GM23338 (cell line): ENCODE measurements around the gene SMG6. TPM values are rescaled to one million over a fixed set of nuclear protein-coding genes. Genes with fewer than 3 reads are reported as not detected.

Experiments
- ATAC-seq: fragments of 200-7000 bp; cut with Tn5 transposase; 3 replicates; pipeline ENCODE4 v1.9.1; 2020
- DNase-seq: peaks from one replicate; pipeline ENCODE4 v3.0.0-alpha.2; 2015; ENCODE audit warnings: low spot score
- H2AFZ ChIP-seq: fragments of 200-600 bp; sonication (generic); 2 replicates; pipeline ENCODE4 v1.8.0; 2016; ENCODE audit warnings: antibody characterized with exemption, mild to moderate bottlenecking, moderate library complexity
- H3F3A ChIP-seq: fragments of 200-600 bp; sonication (generic); replicated peaks from 2 replicates; pipeline ENCODE4 v1.8.0; 2017; ENCODE audit warnings: antibody characterized with exemption, mixed run types, low read depth
- H3K27ac ChIP-seq: fragments of 200-600 bp; sonication (generic); 2 replicates; pipeline ENCODE4 v1.6.1; 2016; ENCODE audit warnings: low read depth
- H3K27me3 ChIP-seq: fragments of 200-600 bp; sonication (generic); 2 replicates; pipeline ENCODE4 v1.8.0; 2016; ENCODE audit warnings: mild to moderate bottlenecking, mixed run types, moderate library complexity; ENCODE audit not compliant: insufficient read depth
- H3K36me3 ChIP-seq: fragments of 200-600 bp; sonication (generic); 2 replicates; pipeline ENCODE4 v1.8.0; 2016; ENCODE audit warnings: mild to moderate bottlenecking; ENCODE audit not compliant: insufficient read depth
- H3K4me1 ChIP-seq: fragments of 200-600 bp; sonication (generic); 2 replicates; pipeline ENCODE4 v1.8.0; 2016; ENCODE audit warnings: mild to moderate bottlenecking, moderate library complexity; ENCODE audit not compliant: insufficient read depth
- H3K4me2 ChIP-seq: fragments of 200-600 bp; sonication (generic); 2 replicates; pipeline ENCODE4 v1.7.1; 2017; ENCODE audit warnings: mixed run types
- H3K4me3 ChIP-seq: fragments of 200-600 bp; sonication (generic); 2 replicates; pipeline ENCODE4 v1.6.1; 2016; ENCODE audit warnings: mixed run types
- H3K79me2 ChIP-seq: fragments of 200-600 bp; sonication (generic); replicated peaks from 2 replicates; pipeline ENCODE4 v1.8.0; 2017; ENCODE audit warnings: mild to moderate bottlenecking; ENCODE audit not compliant: insufficient read depth
- H3K9me2 ChIP-seq: fragments of 200-600 bp; sonication (generic); 2 replicates; pipeline ENCODE4 v1.8.0; 2017; ENCODE audit not compliant: insufficient read depth
- H4K20me1 ChIP-seq: fragments of 200-600 bp; sonication (generic); replicated peaks from 2 replicates; pipeline ENCODE4 v1.8.0; 2017; ENCODE audit warnings: mild to moderate bottlenecking; ENCODE audit not compliant: insufficient read depth
- H3K27ac Mint-ChIP-seq: 2 replicates; pipeline ENCODE4 v1.8.0; 2020; ENCODE audit warnings: inconsistent platforms, mild to moderate bottlenecking, moderate library complexity, mixed read lengths
- H3K27me3 Mint-ChIP-seq: 3 replicates; pipeline ENCODE4 v1.8.0; 2022; ENCODE audit warnings: low read depth, mild to moderate bottlenecking, moderate library complexity, mixed read lengths, inconsistent platforms; ENCODE audit not compliant: insufficient read depth, poor library complexity
- H3K36me3 Mint-ChIP-seq: 3 replicates; pipeline ENCODE4 v1.8.0; 2021; ENCODE audit warnings: low read depth, mild to moderate bottlenecking, inconsistent platforms, moderate library complexity, mixed read lengths
- H3K4me1 Mint-ChIP-seq: 3 replicates; pipeline ENCODE4 v1.8.0; 2020; ENCODE audit warnings: mild to moderate bottlenecking, inconsistent platforms, mixed read lengths
- H3K4me3 Mint-ChIP-seq: 3 replicates; pipeline ENCODE4 v1.8.0; 2021; ENCODE audit warnings: moderate library complexity, mild to moderate bottlenecking, inconsistent platforms, mixed read lengths
- H3K9me3 Mint-ChIP-seq: 3 replicates; pipeline ENCODE4 v1.8.0; 2020; ENCODE audit warnings: moderate library complexity, mild to moderate bottlenecking, inconsistent platforms, mixed read lengths
- CTCF ChIP-seq, 2 experiments: fragments of 200-600 bp in 1 of 2; sonication (generic) in 1 of 2; conservative IDR thresholded peaks; 2 replicates each; pipeline versions ENCODE4 v1.5.1 to v1.6.1; 2016 to 2017; ENCODE audit warnings: antibody characterized with exemption in 2 of 2, low read depth in 2 of 2, mild to moderate bottlenecking in 2 of 2, moderate library complexity in 1 of 2
- JUNB ChIP-seq: IDR thresholded peaks from one replicate; pipeline ENCODE4 v1.6.1; 2016; ENCODE audit warnings: antibody characterized with exemption; ENCODE audit not compliant: unreplicated experiment
- REST ChIP-seq: IDR thresholded peaks from one replicate; pipeline ENCODE4 v1.6.1; 2018; ENCODE audit warnings: antibody characterized with exemption; ENCODE audit not compliant: unreplicated experiment
- STAT1 ChIP-seq: IDR thresholded peaks from one replicate; pipeline ENCODE4 v1.6.1; 2016; ENCODE audit warnings: antibody characterized with exemption; ENCODE audit not compliant: unreplicated experiment
- ZNF114 ChIP-seq: fragments of 250-450 bp; sonication (Bioruptor Pico); IDR thresholded peaks from 2 replicates; pipeline ENCODE4 v1.5.0; 2020; ENCODE audit warnings: mild to moderate bottlenecking, moderate library complexity
- polyA plus RNA-seq: library from polyadenylated mRNA; unstranded; fragments of >200 nt; fragmentation: Nextera tagmentation; extraction: Ambion mirVana; gene quantifications from 2 replicates; pipeline ENCODE4 v1.2.1, GENCODE V29; 2016
- total RNA-seq: library from RNA; depleted of rRNA; stranded (reverse); fragments of >200 nt; shearing (Covaris generic); gene quantifications from 2 replicates; pipeline ENCODE4 v1.2.3, GENCODE V29; 2014

Gene SMG6
- total and polyA plus RNA-seq, 2 experiments from 2014 or later: 10.4 to 43.1 TPM

GRCh38 chr17:2289878-2290478 is 13.6 kb downstream of the SMG6 start:
- Mint-ChIP-seq H3K9me3 (no peaks in the 10 kb centered on the region), H3K27ac (no peak overlapping the region), H3K27me3 (peaks cover 1% of the 10 kb centered on the region), H3K4me1 (no peaks in the 10 kb centered on the region), H3K4me3 (no peak overlapping the region), H3K36me3 (peaks cover 55% of the 10 kb centered on the region)
- ATAC-seq: no peak
- no peaks in the 10 kb centered on the region for H3K9me2 ChIP-seq
- H3K4me2 ChIP-seq: no peak overlapping the region
- no peak overlapping the region for H2AFZ ChIP-seq
- TF ChIP-seq JUNB: no peak
- TF ChIP-seq REST: no peak
- no peak for TF ChIP-seq STAT1
- no peak overlapping the region for H3K27ac ChIP-seq
- peaks cover 11% of the 10 kb centered on the region for H3K79me2 ChIP-seq
- H3K4me1 ChIP-seq: no peaks in the 10 kb centered on the region
- peaks cover 8% of the 10 kb centered on the region for H4K20me1 ChIP-seq
- DNase-seq: no peak
- H3F3A ChIP-seq: 0 out of 2 replicates have a peak, but pooled peaks cover 5% of the 10 kb centered on the region
- H3K27me3 ChIP-seq: no peaks in the 10 kb centered on the region
- H3K4me3 ChIP-seq: no peak overlapping the region
- H3K36me3 ChIP-seq: peaks cover 28% of the 10 kb centered on the region

GRCh38 chr17:2283302-2283701 is 20.3 kb downstream of the SMG6 start:
- Histone ChIP-seq H3K79me2 (no peaks in the 10 kb centered on the region), H3K27me3 (no peaks in the 10 kb centered on the region), H3K27ac (no peak overlapping the region), H3F3A (peaks cover 20% of the 10 kb centered on the region; the same call in 1 of the 2 replicates), H3K4me3 (no peak overlapping the region), H4K20me1 (peaks cover 9% of the 10 kb centered on the region; the same call in 1 of the 2 replicates), H3K9me2 (no peaks in the 10 kb centered on the region), H3K4me1 (no peaks in the 10 kb centered on the region), H3K36me3 (peaks cover 25% of the 10 kb centered on the region), H3K4me2 (no peak overlapping the region), H2AFZ (no peak overlapping the region)
- no peak for DNase-seq
- no peaks in the 10 kb centered on the region for H3K9me3 Mint-ChIP-seq
- H3K36me3 Mint-ChIP-seq: peaks cover 54% of the 10 kb centered on the region
- no peak overlapping the region for H3K4me3 Mint-ChIP-seq
- ATAC-seq: no peak
- no peak overlapping the region for H3K27ac Mint-ChIP-seq
- no peaks in the 10 kb centered on the region for H3K4me1 Mint-ChIP-seq
- peaks cover 3% of the 10 kb centered on the region for H3K27me3 Mint-ChIP-seq
- TF ChIP-seq REST (no peak), ZNF114 (CRISPR knock-in tag) (no peak), CTCF (conservative IDR thresholded peaks at IDR 0.05; ENCODE audit: low read depth in 2 of 2) (no peak)
